H1 (cell line): ENCODE results near the gene CEBPE. TPM values are rescaled to one million over a fixed set of nuclear protein-coding genes. Genes with fewer than 3 reads are reported as not detected.

Experiments
- CTCF ChIA-PET: fragments of 300-600 bp; sonication (Branson Sonifier 250); formaldehyde crosslinking; loops from one replicate; lab custom pipeline; 2021; ENCODE audit not compliant: partially characterized antibody; lab: Charles Lee
- POLR2A ChIA-PET: fragments of 300-600 bp; sonication (Branson Sonifier 250); formaldehyde crosslinking; loops from one replicate; lab custom pipeline; 2021; ENCODE audit warnings: inconsistent platforms; ENCODE audit not compliant: partially characterized antibody; lab: Charles Lee
- DNase-seq, 2 experiments: peaks; one replicate each; pipeline versions ENCODE4 v3.0.0 to v3.0.0-alpha.2; 2010 to 2022; ENCODE audit warnings: low spot score in 2 of 2, low read depth in 1 of 2, mixed read lengths in 1 of 2
- FAIRE-seq: peaks from 2 replicates; lab custom pipeline; 2011; peaks lifted over from hg19 to GRCh38; lab: Jason Lieb, UNC
- H2AFZ ChIP-seq: 2 replicates; pipeline ENCODE4 v1.8.1; 2012; ENCODE audit warnings: low read length, inconsistent platforms
- H2AK5ac ChIP-seq: 2 replicates; pipeline ENCODE4 v1.6.1; 2013; ENCODE audit warnings: low read depth, low read length
- H2BK120ac ChIP-seq: replicated peaks from 2 replicates; pipeline ENCODE3; 2013; ENCODE audit warnings: low read depth, low read length, inconsistent platforms
- H2BK12ac ChIP-seq: 2 replicates; pipeline ENCODE4 v1.6.1; 2013; ENCODE audit warnings: low read depth, low read length
- H2BK15ac ChIP-seq: 2 replicates; pipeline ENCODE4 v1.6.1; 2013; ENCODE audit warnings: low read length
- H2BK20ac ChIP-seq: 2 replicates; pipeline ENCODE4 v1.6.1; 2013; ENCODE audit warnings: low read length
- H2BK5ac ChIP-seq: 2 replicates; pipeline ENCODE4 v1.6.1; 2013; ENCODE audit warnings: low read depth, low read length
- H3K14ac ChIP-seq: 2 replicates; pipeline ENCODE4 v1.6.1; 2013; ENCODE audit warnings: inconsistent platforms; ENCODE audit not compliant: insufficient read length
- H3K18ac ChIP-seq: 2 replicates; pipeline ENCODE4 v1.6.1; 2013; ENCODE audit warnings: low read length; ENCODE audit errors: extremely low read depth
- H3K23ac ChIP-seq: 2 replicates; pipeline ENCODE4 v1.6.1; 2013; ENCODE audit warnings: inconsistent platforms; ENCODE audit not compliant: insufficient read length
- H3K23me2 ChIP-seq: 2 replicates; pipeline ENCODE4 v1.6.1; 2013; ENCODE audit warnings: low read depth, low read length
- H3K27ac ChIP-seq: 2 replicates; pipeline ENCODE4 v1.6.1; 2011; ENCODE audit warnings: low read depth, low read length, inconsistent platforms
- H3K27me3 ChIP-seq, 4 experiments: replicated peaks in 1 of 4; 1 replicate in 1 of 4; 2 replicates in 3 of 4; pipeline versions ENCODE4 v1.6.1 to v1.8.1; 2011 to 2013; ENCODE audit warnings: low read length in 3 of 4, mild to moderate bottlenecking in 3 of 4, inconsistent platforms in 2 of 4, mixed read lengths in 2 of 4, moderate library complexity in 1 of 4; ENCODE audit not compliant: control insufficient read depth in 3 of 4, insufficient read depth in 3 of 4; ENCODE audit errors: extremely low read depth in 1 of 4
- H3K36me3 ChIP-seq, 4 experiments: 2 replicates each; pipeline versions ENCODE4 v1.6.1 to v1.8.1; 2011 to 2013; ENCODE audit warnings: mild to moderate bottlenecking in 4 of 4, low read length in 3 of 4, moderate library complexity in 2 of 4, control low read depth in 1 of 4, inconsistent platforms in 1 of 4; ENCODE audit not compliant: insufficient read depth in 4 of 4, control insufficient read depth in 2 of 4
- H3K4ac ChIP-seq: replicated peaks from 2 replicates; pipeline ENCODE3; 2013; ENCODE audit warnings: low read length, low read depth, mixed read lengths, inconsistent platforms; ENCODE audit not compliant: insufficient read length
- H3K4me1 ChIP-seq, 4 experiments: replicated peaks in 1 of 4; 1 replicate in 1 of 4; 2 replicates in 3 of 4; pipeline versions ENCODE4 v1.6.1 to v1.8.1; 2011 to 2013; ENCODE audit warnings: low read length in 3 of 4, inconsistent platforms in 2 of 4, mixed read lengths in 1 of 4; ENCODE audit not compliant: insufficient read depth in 4 of 4, control insufficient read depth in 3 of 4
- H3K4me2 ChIP-seq, 2 experiments: 2 replicates each; pipeline versions ENCODE4 v1.6.1 to v1.8.1; 2011 to 2013; ENCODE audit warnings: low read depth in 2 of 2, low read length in 2 of 2, control low read depth in 1 of 2, inconsistent platforms in 1 of 2, mild to moderate bottlenecking in 1 of 2; ENCODE audit not compliant: insufficient read depth in 1 of 2
- H3K4me3 ChIP-seq, 4 experiments: fragments of 200-600, 300-600 bp in 1 of 4; sonication (generic), shearing (Covaris generic), sonication (Bioruptor Twin) in 1 of 4; 2 replicates each; pipeline versions ENCODE4 v1.5.1 to v1.8.1; 2011 to 2016; ENCODE audit warnings: low read length in 4 of 4, low read depth in 3 of 4, control low read depth in 2 of 4, inconsistent platforms in 2 of 4, mild to moderate bottlenecking in 2 of 4, mixed read lengths in 1 of 4, moderate library complexity in 1 of 4; ENCODE audit not compliant: insufficient read depth in 2 of 4; ENCODE audit errors: extremely low read depth in 1 of 4
- H3K56ac ChIP-seq: replicated peaks from 2 replicates; pipeline ENCODE3; 2013; ENCODE audit warnings: low read depth, mild to moderate bottlenecking, mixed read lengths, low read length, inconsistent platforms; ENCODE audit not compliant: insufficient read length
- H3K79me1 ChIP-seq: 2 replicates; pipeline ENCODE4 v1.6.1; 2013; ENCODE audit warnings: low read depth, low read length, control low read depth
- H3K79me2 ChIP-seq, 2 experiments: 2 replicates each; pipeline versions ENCODE4 v1.6.1 to v1.8.1; 2012 to 2013; ENCODE audit warnings: low read length in 2 of 2, mild to moderate bottlenecking in 2 of 2, inconsistent platforms in 1 of 2; ENCODE audit not compliant: insufficient read depth in 2 of 2, control insufficient read depth in 1 of 2
- H3K9ac ChIP-seq, 4 experiments: replicated peaks in 1 of 4; 1 replicate in 1 of 4; 2 replicates in 3 of 4; pipeline versions ENCODE4 v1.6.1 to v1.8.1; 2011 to 2013; ENCODE audit warnings: low read depth in 3 of 4, low read length in 3 of 4, control low read depth in 2 of 4, mild to moderate bottlenecking in 2 of 4, moderate library complexity in 2 of 4, inconsistent platforms in 1 of 4; ENCODE audit errors: extremely low read depth in 1 of 4
- H3K9me3 ChIP-seq, 2 experiments: 2 replicates each; pipeline versions ENCODE4 v1.6.1 to v1.8.1; 2012 to 2013; ENCODE audit warnings: mild to moderate bottlenecking in 2 of 2, moderate library complexity in 2 of 2, control low read depth in 1 of 2, inconsistent platforms in 1 of 2, low read depth in 1 of 2, low read length in 1 of 2, mixed read lengths in 1 of 2; ENCODE audit not compliant: insufficient read depth in 2 of 2
- H4K20me1 ChIP-seq, 2 experiments: replicated peaks in 1 of 2; 2 replicates each; pipeline versions ENCODE3 to v1.8.1; 2011 to 2013; ENCODE audit warnings: inconsistent platforms in 2 of 2, low read length in 2 of 2, mild to moderate bottlenecking in 1 of 2; ENCODE audit not compliant: insufficient read depth in 2 of 2, control insufficient read depth in 1 of 2
- H4K5ac ChIP-seq: 2 replicates; pipeline ENCODE4 v1.6.1; 2013; ENCODE audit warnings: low read length, low read depth, mixed read lengths, inconsistent platforms; ENCODE audit not compliant: insufficient read length
- H4K8ac ChIP-seq: 2 replicates; pipeline ENCODE4 v1.8.0; 2013; ENCODE audit warnings: mild to moderate bottlenecking, moderate library complexity, low read length, inconsistent platforms; ENCODE audit not compliant: insufficient read depth; ENCODE audit errors: extremely low read depth
- H4K91ac ChIP-seq: replicated peaks from 2 replicates; pipeline ENCODE3; 2013; ENCODE audit warnings: low read length, mixed read lengths, inconsistent platforms; ENCODE audit not compliant: insufficient read length
- CBX5 ChIP-seq: fragments of 300-800, 300-1000 bp; sonication (generic); IDR thresholded peaks from 2 replicates; pipeline ENCODE4 v1.7.1; 2016; ENCODE audit warnings: antibody characterized with exemption, low read length, low read depth
- EP300 ChIP-seq, 2 experiments: IDR thresholded peaks; 1 replicate in 1 of 2; 2 replicates in 1 of 2; pipeline ENCODE4 v1.6.1; 2011 to 2012; ENCODE audit warnings: low read depth in 2 of 2, low read length in 2 of 2, mild to moderate bottlenecking in 2 of 2, borderline replicate concordance in 1 of 2, inconsistent platforms in 1 of 2, moderate library complexity in 1 of 2
- POLR2AphosphoS5 ChIP-seq: IDR thresholded peaks from 2 replicates; pipeline ENCODE4 v1.6.1; 2011; ENCODE audit warnings: low read depth, low read length
- RNF2 ChIP-seq: fragments of 200-900, 300-1000 bp; sonication (generic); IDR thresholded peaks from 2 replicates; pipeline ENCODE4 v1.7.1; 2016; ENCODE audit warnings: borderline replicate concordance, low read depth, mild to moderate bottlenecking, antibody characterized with exemption, low read length; ENCODE audit not compliant: poor library complexity, severe bottlenecking; ENCODE audit errors: missing control alignments
- WGBS, 2 experiments: shearing (Covaris generic) in 1 of 2; methylation state at CpG; one replicate each; pipeline versions ENCODE4 v1.1.6 to v1.1.7; 2013 to 2015; ENCODE audit warnings: low lambda C conversion rate in 2 of 2, mixed read lengths in 2 of 2, inconsistent platforms in 1 of 2, low coverage in 1 of 2, missing lambda C conversion rate in 1 of 2; ENCODE audit not compliant: insufficient replicate concordance in 2 of 2, insufficient coverage in 1 of 2, insufficient read length in 1 of 2; ENCODE audit errors: extremely low coverage in 1 of 2, missing lambda C conversion rate in 1 of 2; 5-methylcytosine and 5-hydroxymethylcytosine counted together
- polyA plus RNA-seq, 7 experiments: library from polyadenylated mRNA; depleted of rRNA in 3 of 7; stranded (reverse) in 5 of 7; unstranded in 2 of 7; fragments of >200 nt in 5 of 7; fragments of 200-250 nt in 2 of 7; gene quantifications; 1 replicate in 5 of 7; 2 replicates in 1 of 7; 4 replicates in 1 of 7; pipeline versions ENCODE4 v1.2.1 to v1.2.3, GENCODE V29; 2011 to 2013; ENCODE audit warnings: missing spikeins in 2 of 7, mixed read lengths in 2 of 7
- total RNA-seq: library from RNA; stranded (reverse); fragmentation: NEBNext Ultra II Directional; extraction: Animal tissue kit (Norgen Biotek cat#: 25700); gene quantifications from 2 replicates; pipeline ENCODE4 v1.2.1, GENCODE V29; 2021

CEBPE gene
- total and polyA plus RNA-seq, 2 of the 8 experiments (the other 6 are each of a cell fraction or from before 2014, with no cell fraction given) = 0.05 TPM; not detected in 1

DNA sequence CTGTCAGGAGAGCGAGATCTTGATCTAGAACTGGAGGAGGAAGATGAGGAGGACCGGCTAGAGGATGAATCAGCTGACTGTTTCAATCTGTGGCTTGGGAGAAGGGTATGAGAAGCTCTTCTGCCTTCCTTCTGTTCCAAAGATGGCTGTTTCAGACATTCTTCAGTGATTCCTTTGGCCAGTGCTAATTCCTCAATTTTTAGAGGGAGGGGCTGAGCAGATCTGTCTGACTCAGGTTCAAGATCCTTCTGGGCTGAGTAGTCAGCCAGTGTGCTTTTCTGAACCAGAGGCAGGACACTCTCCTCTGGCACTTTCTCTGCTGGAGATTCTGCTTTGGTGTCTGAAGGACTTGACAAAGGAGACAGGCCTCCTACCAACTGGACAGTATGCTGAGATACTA is 39.3 kb downstream of the CEBPE start:
- no peak overlapping the region for H4K91ac ChIP-seq
- H3K4me3 ChIP-seq = no peak overlapping the region
- no peak overlapping the region for H2AFZ ChIP-seq
- H4K8ac ChIP-seq = no peak overlapping the region
- H3K9me3 ChIP-seq = no peaks in the 10 kb centered on the region; a peak in 1 of 4 replicates
- no peaks in the 10 kb centered on the region for H3K27me3 ChIP-seq
- no peak overlapping the region for H2BK12ac ChIP-seq
- no peak overlapping the region for H3K27ac ChIP-seq
- peaks cover 4 to 10% of the 10 kb centered on the region in 2 experiments; a peak in 1 of 4 replicates for H3K79me2 ChIP-seq
- H3K79me1 ChIP-seq = no peaks in the 10 kb centered on the region
- no peak overlapping the region for H3K14ac ChIP-seq
- no peak overlapping the region for H4K5ac ChIP-seq
- ChIA-PET POLR2A (interaction anchor here (0.8 to 4.6 kb wide), 2 partner anchors 10 to 15 kb away, joined by 4 to 24 read pairs; partner anchors contain the start of genes ACIN1 and C14orf119), CTCF (interaction anchor here (0.8 to 4.7 kb wide), 6 partner anchors 9 to 106 kb away, joined by 4 to 35 read pairs (median 4); no protein-coding TSS in a partner anchor)
- H2AK5ac ChIP-seq = no peak overlapping the region
- FAIRE-seq (no peak), DNase-seq (no peak)
- no peak overlapping the region for H2BK20ac ChIP-seq
- no peaks in the 10 kb centered on the region for H3K4me1 ChIP-seq
- no peaks in the 10 kb centered on the region; the same call in 1 of the 2 replicates for H3K23me2 ChIP-seq
- H3K18ac ChIP-seq = no peak overlapping the region
- no peak overlapping the region for H2BK120ac ChIP-seq
- TF ChIP-seq POLR2AphosphoS5 = no peak
- no peak for TF ChIP-seq RNF2
- TF ChIP-seq CBX5 = no peak
- no peak for TF ChIP-seq EP300 (IDR thresholded peaks at IDR 0.05; ENCODE audit: borderline replicate concordance in 1 of 2, low read depth in 2 of 2, low read length in 2 of 2)
- TF ChIP-seq, all 59 proteins: peak for 0
- Histone ChIP-seq H2BK15ac (no peak overlapping the region), H3K36me3 (peaks cover 34 to 90% (median 67%) of the 10 kb centered on the region in 4 experiments), H3K4ac (no peak overlapping the region), H3K9ac (no peak overlapping the region), H3K4me2 (no peak overlapping the region), H3K23ac (no peak overlapping the region), H4K20me1 (peaks cover 1 to 12% of the 10 kb centered on the region in 2 experiments), H2BK5ac (no peak overlapping the region), H3K56ac (no peak overlapping the region)
- 90% methylated on average over 2 of the region's 2 CpGs; no CpG with 5 or more reads in 1 of the 2 experiments for WGBS, 2 experiments
